Medulla oblongata (tissue), 1 donor: ENCODE measurements around the gene NOX1.

Experiments
- DNase-seq: peaks from one replicate; pipeline ENCODE4 v3.0.0-alpha.2; 2015; ENCODE audit errors: extremely low spot score

The NOX1 gene

DNA sequence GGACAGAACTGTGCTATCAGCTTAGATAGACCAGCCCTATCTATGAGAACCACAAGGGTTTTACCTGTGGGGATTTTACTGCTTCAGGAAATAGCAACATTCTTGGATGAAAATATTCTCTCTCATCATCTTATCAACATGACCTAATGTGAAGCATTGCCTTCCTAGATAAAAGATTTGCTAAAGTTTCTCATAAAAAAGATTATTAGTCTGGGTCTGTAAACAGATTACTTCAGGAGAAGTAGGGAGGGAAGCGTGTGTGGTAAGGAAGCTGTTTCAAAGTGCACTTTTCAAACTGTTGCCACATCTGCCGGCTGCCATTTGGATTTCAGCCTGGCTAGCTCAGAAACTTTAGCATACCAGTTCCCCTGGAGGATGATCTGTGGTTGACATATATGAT lies at the start of gene NOX1:
Gene NOX1, minus strand, starts transcription at position 35 of the 400 bp plus-strand sequence. CDS start 220 bp downstream, outside the sequence.
- DNase-seq, result no peak

DNA sequence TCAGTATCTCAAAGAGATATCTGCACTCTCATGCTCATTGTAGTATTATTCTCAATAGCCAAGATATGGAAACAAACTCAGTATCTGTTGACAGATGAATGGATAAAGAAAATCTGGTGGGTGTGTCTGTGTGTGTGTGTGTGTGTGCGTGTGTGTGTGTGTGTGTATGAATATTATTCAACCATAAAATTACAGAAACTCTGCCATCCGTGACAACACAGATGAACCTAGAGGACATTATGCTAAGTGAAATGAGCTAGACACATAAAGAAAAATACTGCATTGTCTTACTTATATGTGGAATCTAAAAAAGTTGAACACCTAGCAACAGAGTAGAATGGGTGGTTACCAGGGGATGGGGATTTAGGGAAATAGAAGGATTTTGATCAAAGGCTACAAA lies 41.4 kb upstream of the NOX1 start:
- DNase-seq, result no peak

DNA sequence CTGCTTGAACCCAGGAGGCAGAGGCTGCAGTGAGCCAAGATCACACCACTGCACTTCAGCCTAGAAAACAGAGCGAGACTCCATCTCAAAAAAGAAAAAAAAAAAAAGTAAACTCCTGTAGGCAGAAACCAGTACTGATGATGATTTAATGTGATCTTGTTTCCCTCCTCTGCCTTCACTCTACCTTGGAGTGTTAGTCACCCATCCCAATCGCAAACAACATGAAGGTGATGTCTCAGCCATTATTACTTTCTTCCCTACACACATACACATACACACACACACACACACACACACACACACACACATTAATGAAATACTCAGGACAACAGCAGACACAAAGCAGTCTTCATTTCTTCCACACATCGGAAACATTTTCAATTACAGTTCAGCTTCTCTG lies 39.0 kb upstream of the NOX1 start:
- DNase-seq, result no peak

DNA sequence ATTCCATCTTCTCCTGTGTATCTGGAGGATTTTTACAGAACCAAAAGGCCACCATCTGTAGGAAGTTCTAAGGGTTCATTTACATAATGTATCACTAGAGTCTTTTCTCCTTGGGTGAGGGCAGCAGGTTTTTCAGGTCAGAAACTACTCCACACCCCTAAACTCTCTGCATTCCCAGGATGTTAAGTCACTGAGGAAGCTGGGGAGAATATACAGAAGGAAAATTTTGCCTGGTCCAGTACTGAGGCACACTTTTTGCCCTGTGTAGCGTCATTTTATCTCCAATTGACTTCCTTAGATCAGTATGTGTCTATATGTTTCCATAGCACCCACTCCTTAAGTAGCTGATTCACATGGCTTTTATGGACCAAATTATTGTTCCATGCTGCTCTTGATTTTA lies 37.6 kb upstream of the NOX1 start:
- DNase-seq, result no peak

DNA sequence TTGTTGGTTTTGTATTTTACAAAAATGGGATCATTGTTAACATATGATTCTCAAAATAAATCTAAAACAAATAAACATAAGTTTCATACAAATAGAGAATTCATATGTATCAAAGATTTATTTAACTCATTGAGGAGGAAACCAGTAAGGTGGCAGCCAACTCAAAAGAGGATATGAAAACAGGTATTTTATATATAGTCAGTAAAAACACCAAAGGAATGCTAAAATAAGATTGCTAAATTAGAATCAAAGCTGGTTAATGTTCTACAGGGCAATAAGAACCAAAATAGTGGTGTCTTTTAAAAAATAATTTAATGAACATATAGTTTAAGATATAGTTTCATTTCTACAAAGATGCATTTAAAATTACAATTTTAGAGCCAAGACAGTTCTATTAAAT lies 31.5 kb upstream of the NOX1 start:
- no peak for DNase-seq

DNA sequence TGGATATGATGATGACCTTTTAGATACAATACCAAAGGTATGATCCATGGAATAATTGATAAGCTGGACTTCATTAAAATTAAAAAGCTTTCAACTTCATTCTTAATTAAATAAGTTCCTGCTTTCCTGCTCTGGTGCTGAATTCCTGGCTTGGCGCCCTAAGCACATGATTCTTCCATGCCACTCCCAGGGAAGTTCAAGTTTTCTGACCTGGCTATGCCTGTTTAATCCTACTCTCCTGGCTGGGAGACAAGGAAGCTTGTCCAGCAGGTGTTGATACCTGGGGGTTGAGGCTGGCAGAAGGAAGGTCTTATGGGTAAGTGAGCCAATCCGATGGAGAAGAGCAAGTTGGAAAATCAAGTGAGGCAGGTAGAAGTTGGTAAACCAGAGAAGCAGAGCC lies 30.3 kb upstream of the NOX1 start:
- no peak for DNase-seq

DNA sequence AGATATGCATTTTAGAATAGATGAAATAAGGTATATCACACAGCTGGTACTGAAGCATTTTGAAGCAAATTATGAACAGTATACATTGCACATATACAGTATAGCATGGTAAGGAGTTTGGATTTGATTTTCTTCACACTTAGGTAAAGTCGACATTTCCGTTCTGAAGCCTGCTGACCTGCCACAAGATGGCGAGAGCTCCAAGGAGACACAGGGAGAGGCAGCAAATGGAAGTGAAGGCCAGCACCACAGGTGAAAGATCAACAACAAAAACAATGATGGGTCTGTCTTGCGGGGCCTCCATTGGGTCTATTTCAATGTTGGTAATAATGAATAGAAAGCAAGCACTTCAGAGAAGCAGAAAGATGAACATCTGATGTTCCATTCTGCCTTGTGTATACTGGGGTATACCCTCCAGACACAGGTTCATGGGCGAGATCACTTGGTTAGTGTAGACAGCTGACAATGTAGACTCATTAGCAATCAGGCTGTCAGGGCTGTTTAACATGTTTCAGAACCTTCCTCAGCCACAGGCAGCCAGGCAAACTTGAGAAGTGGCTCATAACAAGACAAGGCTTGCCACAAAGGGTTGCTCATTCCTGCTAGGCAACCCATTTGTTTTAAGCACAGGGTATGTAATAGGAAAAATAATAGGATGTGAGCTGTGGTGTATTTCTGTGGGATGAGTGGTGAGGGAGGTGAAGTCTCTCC lies 21.4 kb upstream of the NOX1 start:
- DNase-seq, result peak; percentile 2

DNA sequence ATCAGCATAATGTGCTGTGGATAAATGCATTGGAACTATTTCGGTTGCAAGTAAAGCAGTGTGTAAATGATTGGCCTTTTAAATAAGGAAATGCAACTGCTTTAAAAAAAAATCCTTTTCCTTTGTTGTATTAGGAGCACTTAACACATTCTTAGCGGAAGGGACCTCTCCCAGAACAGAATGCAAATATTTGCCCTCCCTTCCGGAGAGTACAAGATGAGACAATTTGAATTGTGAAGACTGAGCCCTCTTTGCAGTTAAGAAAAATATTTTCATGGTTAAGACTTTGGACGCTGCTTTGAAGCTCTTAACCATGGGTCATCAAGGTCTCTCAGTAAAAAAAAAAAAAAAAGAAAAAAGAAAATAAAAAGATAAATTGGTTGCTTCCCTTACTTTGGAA lies 9.5 kb upstream of the NOX1 start:
- no peak for DNase-seq

DNA sequence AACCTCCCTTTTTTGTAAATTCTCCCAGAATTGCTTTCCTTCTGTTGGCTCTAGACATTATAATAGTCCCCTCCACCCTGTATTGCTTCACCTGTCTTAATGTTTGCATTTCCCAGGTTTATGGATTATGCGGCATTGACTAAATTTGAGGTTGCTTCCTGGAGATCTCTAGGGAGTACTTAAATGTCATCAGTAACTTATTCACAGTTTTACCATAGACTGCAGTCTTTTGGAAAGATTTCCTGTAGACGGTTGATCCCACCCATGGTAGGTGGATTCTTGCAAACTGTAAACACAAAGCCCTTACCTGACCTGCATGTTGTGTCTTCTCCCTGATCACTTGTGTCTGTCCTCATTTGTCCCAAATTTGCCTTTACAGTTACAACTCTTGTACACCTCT lies 6.2 kb upstream of the NOX1 start:
- DNase-seq, result no peak

DNA sequence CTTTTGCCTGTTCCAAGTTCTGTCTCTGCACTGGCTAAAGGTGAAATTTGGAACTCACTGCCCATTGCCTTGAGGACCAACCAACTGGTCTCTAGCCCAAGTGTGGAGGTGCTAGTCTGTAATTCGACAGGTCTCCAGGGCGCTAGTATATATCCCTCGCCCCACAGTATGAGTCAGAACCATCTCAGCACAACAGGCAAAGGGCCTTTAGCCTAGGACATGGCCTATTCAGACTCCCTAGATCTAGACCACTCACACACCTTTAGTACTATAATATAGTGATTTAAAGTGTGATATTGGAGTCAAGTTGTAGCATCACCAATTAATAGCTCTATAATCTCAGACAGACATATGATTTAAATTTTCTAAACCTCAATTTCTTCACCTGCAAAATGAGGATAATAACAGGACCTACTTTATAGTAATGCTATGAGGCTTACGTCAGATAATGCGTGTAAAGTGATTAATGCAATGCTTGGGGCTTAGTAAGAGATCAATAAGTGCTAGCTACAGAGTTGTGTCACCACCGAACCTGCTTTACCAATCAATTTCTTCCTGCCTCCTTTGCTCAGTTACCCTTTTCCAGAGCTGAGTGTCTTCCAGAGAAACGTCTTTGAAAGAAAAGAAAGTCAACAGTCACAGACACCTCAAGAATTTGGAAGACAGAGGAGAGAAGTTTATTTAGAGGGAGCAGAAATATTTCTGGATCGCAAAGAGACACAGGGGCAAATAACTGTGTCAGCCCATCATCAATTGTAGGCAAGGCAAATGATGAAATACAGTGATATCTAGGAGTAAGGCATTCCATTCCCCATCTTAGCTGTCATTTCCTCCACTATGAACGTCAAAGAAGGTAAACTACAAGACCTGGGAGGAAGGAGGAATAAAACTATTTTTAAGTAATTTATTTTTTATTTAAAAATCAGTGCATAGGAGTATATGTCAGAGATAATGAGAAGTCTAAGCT lies 2.3 kb downstream of the NOX1 start:
- DNase-seq, result no peak

DNA sequence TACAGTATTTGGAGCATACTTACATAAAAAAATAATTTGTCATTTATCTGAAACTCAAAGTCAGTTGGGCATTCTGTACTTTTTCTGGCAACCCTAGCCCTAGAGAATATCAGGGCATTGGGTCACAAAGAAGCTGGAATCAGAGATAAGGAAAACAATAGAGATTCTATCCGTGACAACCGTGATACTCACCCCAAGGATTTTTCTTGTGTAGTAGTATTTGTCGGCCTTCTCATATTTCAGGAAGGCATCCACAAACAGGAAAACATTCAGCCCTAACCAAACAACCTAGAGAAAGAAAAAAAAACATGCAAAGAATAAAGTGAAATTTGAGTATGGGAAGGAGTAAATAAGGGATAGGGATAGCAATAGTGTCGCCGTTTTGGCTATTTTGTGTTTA lies 3.6 kb downstream of the NOX1 start:
- no peak for DNase-seq

DNA sequence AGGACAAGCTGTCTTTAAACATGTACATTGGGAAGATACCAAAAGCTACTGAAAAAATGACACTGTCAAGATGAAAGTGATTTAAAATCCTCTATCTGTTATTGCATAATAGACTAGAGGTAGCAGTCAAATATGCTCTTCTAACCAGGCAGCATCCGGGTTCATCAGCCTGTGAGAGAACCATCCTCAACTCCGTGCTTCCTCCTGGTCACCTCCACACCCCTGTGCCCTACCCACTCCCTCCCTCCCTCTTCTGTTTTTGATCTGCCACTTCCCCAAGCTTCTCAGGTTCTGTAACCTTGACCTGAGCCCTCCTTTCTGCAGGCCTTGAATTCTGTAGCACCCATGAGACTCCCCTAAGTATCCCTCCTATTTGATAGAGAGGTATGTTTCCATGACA lies 5.9 kb downstream of the NOX1 start:
- no peak for DNase-seq

DNA sequence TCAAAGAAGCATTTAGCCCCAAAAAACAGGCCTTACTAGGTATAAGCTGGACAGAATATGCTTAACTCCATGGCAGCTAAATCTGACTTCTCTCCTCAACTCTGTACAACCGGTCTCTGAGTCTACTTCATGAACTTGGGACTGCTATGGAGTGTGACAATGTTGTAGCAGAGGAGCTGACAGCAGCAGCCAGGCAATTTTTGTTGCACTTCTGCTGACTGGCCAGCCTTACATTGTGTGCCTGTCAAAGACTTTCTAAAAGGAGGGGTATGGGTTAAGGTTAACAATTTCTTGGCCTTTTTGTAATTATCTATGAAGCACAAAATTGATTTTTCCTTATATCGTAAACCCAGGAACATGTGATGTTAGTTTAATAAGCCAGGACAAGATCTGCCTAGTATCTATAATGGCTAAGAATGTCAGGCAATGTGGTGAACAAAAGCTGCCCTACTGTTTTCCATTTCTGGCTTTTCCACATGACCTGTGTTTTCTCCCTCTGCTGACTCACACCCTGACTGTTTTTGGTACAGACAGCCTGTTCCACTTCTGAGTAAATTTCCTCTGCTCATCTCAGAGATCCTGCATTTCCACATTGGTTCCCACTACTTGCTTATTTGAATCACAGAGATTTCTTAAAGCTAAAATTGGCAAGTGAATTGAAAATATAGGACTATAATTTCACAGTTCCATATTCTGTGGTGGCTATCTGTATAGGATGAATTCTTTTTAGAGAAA lies 9.3 kb downstream of the NOX1 start:
- peak; percentile 3 for DNase-seq

DNA sequence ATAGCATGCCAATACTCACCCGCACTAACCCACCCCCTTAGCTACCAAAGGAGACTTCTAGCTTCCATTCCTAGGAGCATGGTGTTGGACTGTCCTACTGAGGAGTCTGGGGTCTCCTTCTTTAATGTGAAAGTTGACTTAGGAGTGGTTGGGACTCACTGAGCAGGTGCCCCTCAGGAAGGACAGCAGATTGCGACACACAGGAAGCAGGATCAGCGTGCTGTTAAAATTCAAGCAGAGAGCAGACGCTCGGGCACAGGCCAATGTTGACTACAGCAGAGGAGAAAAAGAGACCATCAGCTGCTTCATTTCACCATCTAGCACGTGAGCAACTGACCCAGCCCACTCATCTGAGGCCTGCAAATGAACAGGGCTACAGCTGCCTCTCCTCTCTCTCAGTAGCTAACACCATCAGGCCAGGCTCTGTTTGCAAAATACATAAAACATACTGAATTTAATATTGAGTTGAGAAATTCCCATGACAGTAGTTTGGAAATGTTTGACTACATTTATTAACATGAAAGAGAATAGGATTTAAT lies 10.8 kb downstream of the NOX1 start:
- DNase-seq, result no peak

DNA sequence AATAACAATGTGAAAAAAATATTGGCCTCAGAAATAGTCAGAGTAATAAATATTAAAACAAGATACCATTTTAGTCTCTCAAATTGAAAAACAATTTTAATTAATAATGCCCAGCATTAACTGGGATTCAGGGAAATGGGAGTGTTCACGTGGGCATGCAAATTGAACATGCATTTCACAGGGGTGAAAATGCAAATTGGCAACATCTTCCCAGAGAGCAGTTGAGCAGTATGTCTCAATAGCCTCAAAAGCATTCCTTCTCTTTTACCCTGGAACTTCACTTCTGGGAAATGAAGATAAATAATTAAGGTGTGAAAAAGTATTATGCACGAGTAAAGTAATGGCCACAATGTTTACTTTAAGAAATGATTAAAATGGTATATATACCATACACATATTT lies 21.3 kb downstream of the NOX1 start:
- no peak for DNase-seq

DNA sequence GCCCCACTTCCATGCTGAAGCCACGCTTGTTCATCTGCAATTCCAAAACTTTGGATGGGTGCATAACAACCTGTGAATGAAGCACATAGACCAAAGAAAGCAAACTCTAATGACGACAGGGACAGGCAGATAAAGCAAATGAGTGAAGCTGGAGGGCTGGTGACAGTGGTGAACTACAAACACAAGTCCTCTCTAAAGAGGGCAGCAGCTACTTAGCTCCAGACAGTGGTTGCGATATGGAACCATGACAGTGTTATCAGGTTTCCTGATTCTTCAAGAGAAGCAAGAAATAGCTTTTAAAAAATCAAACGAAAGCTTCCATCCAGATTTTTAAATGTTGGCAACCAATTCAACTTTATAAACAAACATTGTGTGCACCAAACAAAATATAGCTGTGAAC lies 23.8 kb downstream of the NOX1 start:
- DNase-seq, result no peak

DNA sequence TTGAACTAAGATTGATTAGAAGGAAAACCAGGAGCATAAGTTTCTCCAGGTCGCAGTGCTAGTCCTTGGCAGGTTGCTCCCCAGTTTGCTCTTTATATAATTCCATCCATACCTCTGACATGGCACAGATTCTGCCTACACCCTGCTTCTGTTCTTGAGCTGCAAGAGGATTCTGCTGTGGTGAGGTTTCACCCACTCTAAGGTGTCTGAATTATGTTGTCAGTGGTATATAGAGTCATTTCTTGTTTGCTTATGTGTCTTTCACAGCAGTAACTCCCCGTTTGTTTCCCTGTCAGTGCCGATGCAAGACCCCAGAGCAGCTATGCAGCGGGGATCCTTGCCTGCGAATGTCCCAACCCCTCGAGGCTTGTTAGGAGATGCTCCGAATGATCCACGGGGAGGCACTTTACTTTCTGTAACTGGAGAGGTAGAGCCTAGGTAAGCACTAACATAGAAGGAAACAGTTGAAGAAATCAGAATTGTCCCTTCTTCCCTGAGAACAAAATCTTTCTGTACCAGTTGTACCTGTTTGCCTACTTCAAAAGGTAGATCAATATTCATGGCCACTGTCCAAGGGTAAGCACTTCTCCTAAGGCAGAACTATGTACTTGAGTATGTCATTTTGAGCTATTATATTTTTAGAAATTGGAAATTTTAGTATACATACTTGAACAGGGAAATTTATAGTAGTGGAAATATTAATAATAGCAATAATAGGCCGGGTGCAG lies 42.8 kb downstream of the NOX1 start:
- no peak for DNase-seq

DNA sequence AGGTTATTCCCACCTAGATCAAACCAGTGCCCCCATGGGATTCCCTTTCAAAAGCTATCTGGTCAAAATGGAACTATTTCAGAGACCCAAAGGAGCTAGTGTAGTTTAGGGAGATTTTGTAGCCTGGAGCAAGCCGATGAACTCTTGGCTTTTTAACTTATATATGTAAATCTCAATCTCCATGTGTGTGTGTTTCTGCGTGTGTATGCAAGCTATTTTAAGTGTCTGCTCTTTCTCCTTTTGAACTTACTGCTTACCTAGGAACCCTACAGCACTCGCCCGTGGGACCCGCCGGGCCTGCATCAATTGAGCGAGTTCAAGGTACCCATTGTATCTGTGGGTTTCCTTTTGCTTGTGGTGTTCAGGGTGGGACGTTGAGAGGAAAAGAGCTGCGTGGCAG lies 43.6 kb downstream of the NOX1 start:
- no peak for DNase-seq

DNA sequence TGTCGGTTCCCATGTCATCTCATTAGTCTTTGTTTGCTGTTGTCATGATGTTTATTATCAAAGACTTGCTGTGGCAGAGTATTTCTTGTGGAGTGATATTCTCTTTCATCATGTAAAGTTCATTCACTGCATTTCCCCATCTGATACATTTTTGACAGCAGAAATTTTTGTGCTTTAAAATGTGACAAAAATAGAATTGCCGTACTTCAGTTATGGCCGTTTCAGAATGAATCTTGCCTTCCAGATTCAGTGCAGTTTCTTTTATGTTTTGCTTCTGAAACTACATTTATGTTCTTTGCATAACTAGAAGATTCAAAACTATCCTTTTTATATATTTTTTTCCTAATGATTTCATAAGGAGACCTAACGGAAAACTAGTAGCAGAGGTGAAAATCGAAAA lies 44.0 kb downstream of the NOX1 start:
- no peak for DNase-seq

DNA sequence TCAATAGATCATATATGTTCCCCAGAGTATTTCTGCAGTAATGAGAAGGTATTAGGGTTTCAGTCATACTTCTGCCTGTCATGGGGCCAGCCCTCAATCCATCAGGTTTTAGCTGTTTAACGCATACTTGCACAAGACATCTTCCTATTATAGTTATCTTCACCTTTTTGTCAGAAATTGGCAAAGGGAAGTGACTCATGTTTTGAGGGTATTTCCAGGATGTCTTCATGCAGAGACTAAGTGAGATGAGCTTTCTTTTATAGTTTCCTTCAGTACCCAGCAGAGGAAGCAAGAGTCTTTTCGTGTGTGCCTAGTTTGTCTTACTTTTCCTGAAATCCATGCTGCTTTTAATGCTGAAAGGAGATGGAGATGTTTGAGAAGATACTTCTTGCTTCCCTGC lies 44.4 kb downstream of the NOX1 start:
- DNase-seq, result no peak

DNA sequence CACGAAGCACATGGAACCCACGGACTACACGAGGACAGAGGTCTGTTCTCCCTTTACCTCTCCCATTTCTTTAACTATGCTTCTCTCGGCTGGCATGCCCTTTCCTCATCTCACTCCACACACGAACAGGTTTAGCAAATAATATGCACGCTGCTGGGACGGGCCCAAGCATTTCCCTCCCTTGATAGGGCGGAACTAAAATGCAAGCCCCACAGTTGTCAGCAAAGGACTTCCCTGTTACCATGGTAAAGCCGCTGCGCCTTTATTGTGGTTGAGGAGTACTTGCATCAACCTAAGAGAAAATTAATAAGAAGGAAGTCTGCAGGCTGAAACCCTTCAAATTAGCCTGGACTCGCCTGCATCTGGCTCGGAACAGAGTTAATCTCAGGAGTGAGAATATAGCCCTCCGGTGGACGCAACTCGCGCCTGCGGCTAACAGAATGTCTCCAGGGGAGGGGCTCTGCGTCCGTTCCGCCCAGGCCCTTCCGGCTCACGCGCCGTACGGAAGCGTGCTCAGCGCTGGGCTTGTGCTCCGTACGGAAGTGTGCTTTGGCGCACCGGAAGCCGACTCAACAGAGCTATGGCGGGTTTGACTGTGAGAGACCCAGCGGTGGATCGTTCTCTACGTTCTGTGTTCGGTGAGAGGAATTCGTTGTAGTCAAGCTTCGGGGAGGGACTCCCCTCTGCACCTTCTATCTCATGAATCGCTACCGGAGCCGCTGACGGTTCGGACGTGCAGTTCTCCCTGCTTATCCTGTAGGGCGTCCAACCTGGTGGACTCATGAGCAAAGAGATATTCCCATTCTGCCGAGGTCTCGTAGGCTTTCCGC lies 54.1 kb downstream of the NOX1 start, which contains the start of gene CSTF2:
Gene CSTF2, plus strand, starts transcription at position 555 of the 830 bp plus-strand sequence. Its CDS starts 26 bp downstream, at position 581.
- peak; percentile 83 for DNase-seq
